GM13976 (cell line): Measurements from ENCODE around the gene SMIM22.

ENCODE experiments used
- DNase-seq: peaks from one replicate; pipeline ENCODE4 v3.0.0; 2012; ENCODE audit warnings: low spot score
- CTCF ChIP-seq: IDR thresholded peaks from 2 replicates; pipeline ENCODE4 v1.5.1; 2012; ENCODE audit warnings: borderline replicate concordance, mild to moderate bottlenecking; ENCODE audit not compliant: insufficient read depth; ENCODE audit errors: extremely low read depth, missing control alignments, control extremely low read depth
- in situ Hi-C: fragments of 300-500 bp; cut with MboI; formaldehyde crosslinking; loops from one replicate; pipeline ENCODE4 v1.12.0; 2022; ENCODE audit warnings: low sequenced_read_pairs, mixed read lengths, inconsistent platforms; ENCODE audit not compliant: unreplicated experiment

SMIM22 gene

DNA sequence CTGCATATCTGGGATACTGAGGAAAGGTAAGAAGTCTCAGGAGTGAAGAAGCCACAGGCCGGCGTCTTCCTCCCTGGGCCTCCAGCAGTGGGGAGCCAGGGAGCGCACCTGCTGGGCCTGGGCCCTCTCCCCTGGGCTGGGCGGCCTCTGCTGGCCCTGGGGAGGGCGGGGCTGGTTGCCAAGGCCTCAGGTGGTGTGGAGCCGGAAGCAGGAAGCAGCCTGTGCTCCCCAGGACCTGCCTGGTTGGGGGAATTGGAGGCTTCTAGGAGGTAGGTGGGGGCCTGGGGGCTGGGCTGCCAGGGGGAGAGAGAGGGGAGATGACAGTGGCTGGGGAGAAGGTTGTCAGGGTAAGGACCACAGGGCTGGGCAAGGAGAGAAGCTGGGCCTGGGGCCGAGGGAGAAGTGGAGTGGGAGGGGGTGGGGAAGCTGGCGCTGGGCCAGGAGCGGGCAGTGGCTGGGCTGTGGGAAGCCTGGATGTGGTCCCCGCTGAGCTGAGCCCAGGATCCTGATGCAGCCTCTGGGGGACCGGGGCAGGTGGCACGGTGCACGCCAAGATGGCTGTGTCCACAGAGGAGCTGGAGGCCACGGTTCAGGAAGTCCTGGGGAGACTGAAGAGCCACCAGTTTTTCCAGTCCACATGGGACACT is at the start of gene SMIM22:
TSS of gene SMIM22 (plus strand) at position 189 of the 647 bp plus-strand sequence. CDS start at position 555, 366 bp downstream.
- in situ Hi-C loops: no loop called here
- no peak for TF ChIP-seq CTCF
- DNase-seq: no peak

DNA sequence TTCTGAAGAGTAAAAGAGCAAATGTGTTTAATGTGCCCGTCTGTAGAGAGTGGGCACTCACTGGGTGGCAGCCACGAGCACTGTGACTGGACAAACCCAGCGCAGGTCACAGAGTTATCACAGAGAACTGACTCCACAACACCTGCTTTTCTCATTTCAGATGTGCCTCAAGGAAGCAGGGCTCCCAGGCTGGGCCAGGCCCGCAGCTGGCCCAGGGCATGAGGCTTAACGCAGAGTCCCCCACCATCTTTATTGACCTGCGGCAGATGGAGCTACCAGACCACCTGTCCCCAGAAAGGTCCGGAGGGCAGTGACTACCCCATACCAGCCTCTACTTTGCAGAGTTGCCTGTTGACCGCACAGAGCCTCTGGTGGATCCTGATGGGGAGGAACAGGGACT is 49.0 kb upstream of the SMIM22 start:
- DNase-seq: no peak
- TF ChIP-seq CTCF: no peak
- in situ Hi-C loops: no loop called here

GRCh38 chr16:4746991-4747574 is 48.1 kb upstream of the SMIM22 start:
- DNase-seq: no peak
- TF ChIP-seq CTCF: no peak
- in situ Hi-C loops: no loop called here

GRCh38 chr16:4747906-4748681 is 47.1 kb upstream of the SMIM22 start:
- TF ChIP-seq CTCF: no peak
- in situ Hi-C loops: no loop called here
- peak; percentile 53 for DNase-seq

GRCh38 chr16:4748682-4749411 is 46.3 kb upstream of the SMIM22 start:
- TF ChIP-seq CTCF: no peak
- in situ Hi-C loops: no loop called here
- no peak for DNase-seq

DNA sequence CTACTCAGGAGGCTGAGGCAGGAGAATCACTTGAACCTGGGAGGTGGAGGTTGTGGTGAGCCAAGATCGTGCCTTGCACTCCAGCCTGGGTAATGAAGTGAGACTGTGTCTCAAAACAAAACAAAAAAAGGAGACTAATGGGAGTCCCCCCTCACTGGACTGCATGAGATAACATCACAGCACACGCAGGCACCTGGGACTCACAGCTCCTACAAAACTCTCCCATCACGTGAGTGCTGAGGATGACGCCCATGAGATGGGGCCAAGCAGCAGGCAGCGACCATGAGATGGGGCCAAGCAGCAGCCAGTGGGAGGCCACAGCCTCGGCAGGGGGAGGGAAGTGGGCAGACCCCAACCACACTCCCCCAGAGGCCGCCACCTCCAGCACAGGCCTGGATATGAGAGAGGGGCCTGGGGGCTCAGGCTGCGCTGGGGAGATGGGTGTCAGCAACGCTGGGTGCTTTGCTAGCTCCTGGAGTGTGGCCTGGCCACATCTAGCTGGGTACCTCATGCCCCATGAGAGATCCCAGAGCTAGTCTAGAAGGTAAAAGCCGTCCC is 45.4 kb upstream of the SMIM22 start:
- no peak for TF ChIP-seq CTCF
- DNase-seq: peak; percentile 75
- in situ Hi-C loops: no loop called here
